Stimulated activated CD4-positive, alpha-beta T cell treated with anti-CD3 and anti-CD28 coated beads, Interleukin-2, amount 100 ng/mL, for 4 hours (primary cell): ENCODE measurements around the gene COL13A1.

Experiments used
- DNase-seq: peaks from one replicate; pipeline ENCODE4 v3.0.0-alpha.2; 2020; ENCODE audit warnings: low read depth

COL13A1 gene

GRCh38 chr10:69792341-69792740 is 9.4 kb upstream of the COL13A1 start:
- DNase-seq: no peak

- no peak for DNase-seq
Measured at GRCh38 chr10:69794673-69795072, 7.0 kb upstream of the COL13A1 start.

- no peak for DNase-seq
Measured at GRCh38 chr10:69795242-69795934, 6.3 kb upstream of the COL13A1 start.

- no peak for DNase-seq
Measured at GRCh38 chr10:69797959-69798358, 3.7 kb upstream of the COL13A1 start.

GRCh38 chr10:69800109-69800508 is 1.6 kb upstream of the COL13A1 start:
- no peak for DNase-seq

- DNase-seq: no peak
Measured at GRCh38 chr10:69800665-69801064, 1.0 kb upstream of the COL13A1 start.

GRCh38 chr10:69801094-69801433 is 642 bp upstream of the COL13A1 start:
- DNase-seq: no peak

- no peak for DNase-seq
Measured at GRCh38 chr10:69802424-69803161, 887 bp downstream of the COL13A1 start.

- no peak for DNase-seq
Measured at GRCh38 chr10:69803809-69804208, 2.1 kb downstream of the COL13A1 start.

- DNase-seq: no peak
Measured at GRCh38 chr10:69804775-69805174, 3.1 kb downstream of the COL13A1 start.

GRCh38 chr10:69807122-69807521 is 5.4 kb downstream of the COL13A1 start:
- no peak for DNase-seq

- no peak for DNase-seq
Measured at GRCh38 chr10:69807696-69808095, 6.0 kb downstream of the COL13A1 start.

- DNase-seq: no peak
Measured at GRCh38 chr10:69809318-69809717, 7.6 kb downstream of the COL13A1 start.

GRCh38 chr10:69810097-69810496 is 8.4 kb downstream of the COL13A1 start:
- no peak for DNase-seq

- no peak for DNase-seq
Measured at GRCh38 chr10:69810675-69811397, 9.1 kb downstream of the COL13A1 start.

GRCh38 chr10:69813632-69814031 is 11.9 kb downstream of the COL13A1 start:
- DNase-seq: no peak

GRCh38 chr10:69814251-69814650 is 12.5 kb downstream of the COL13A1 start:
- no peak for DNase-seq

GRCh38 chr10:69815104-69815503 is 13.4 kb downstream of the COL13A1 start:
- DNase-seq: no peak

GRCh38 chr10:69816521-69816920 is 14.8 kb downstream of the COL13A1 start:
- no peak for DNase-seq

GRCh38 chr10:69817078-69817581 is 15.4 kb downstream of the COL13A1 start:
- DNase-seq: no peak

- no peak for DNase-seq
Measured at GRCh38 chr10:69818676-69819239, 17.1 kb downstream of the COL13A1 start.

- DNase-seq: no peak
Measured at GRCh38 chr10:69819716-69820506, 18.2 kb downstream of the COL13A1 start.
